ENCODE measurements around the gene CLIC4. TPM values are rescaled to one million over a fixed set of nuclear protein-coding genes. Genes with fewer than 3 reads are reported as not detected.

The CLIC4 gene
- total and polyA plus RNA-seq, 10 of the 15 experiments (the other 5 are each of a cell fraction or from before 2014, with no cell fraction given): 20.4 to 107 (median 69.6) TPM

- H3K9me3 ChIP-seq (replicated peaks; ENCODE audit: control insufficient read depth, insufficient read depth, low read length): no peaks in the 10 kb centered on the region; the same call in 2 of the 3 replicates
- CTCF ChIA-PET: interaction anchor here (0.7 to 10.6 kb wide), 6 partner anchors 9 to 350 kb away, joined by 3 to 133 read pairs (median 6); no protein-coding TSS in a partner anchor
- H3K9ac ChIP-seq (ENCODE audit: control insufficient read depth, insufficient read depth, low read length): no peak overlapping the region
- no TSS peak for BruUV-seq (replicated peaks)
- H3K4me3 ChIP-seq: no peak overlapping the region
- no peak overlapping the region for H3K4me2 ChIP-seq (ENCODE audit: control insufficient read depth, insufficient read depth)
- H2AFZ ChIP-seq (ENCODE audit: control insufficient read depth, low read depth, low read length): no peak overlapping the region
- 27% methylated on average over 5 of the region's 5 CpGs for WGBS (ENCODE audit: insufficient coverage, insufficient replicate concordance, low lambda C conversion rate, missing lambda C conversion rate)
- H3K27ac ChIP-seq (ENCODE audit: control insufficient read depth, insufficient read depth): no peak overlapping the region
- DNase-seq (ENCODE audit: low read depth, low spot score) (no peak), ATAC-seq (peak; percentile 71), FAIRE-seq (no peak)
- POLR2A ChIA-PET: interaction anchor here (0.6 to 1.7 kb wide), 4 partner anchors 9 to 68 kb away, joined by 3 to 4 read pairs (median 4); no protein-coding TSS in a partner anchor
- H3K27me3 ChIP-seq (replicated peaks in 1 of 2; ENCODE audit: control insufficient read depth in 2 of 2, insufficient read depth in 2 of 2, low read length in 1 of 2): peaks cover 0 to 3% of the 10 kb centered on the region in 2 experiments; a peak in 1 of 4 replicates
- no peaks in the 10 kb centered on the region for H4K20me1 ChIP-seq (ENCODE audit: control insufficient read depth, insufficient read depth)
- in situ Hi-C loops (cut with MboI) (no loop called here), intact Hi-C loops (cut with micrococcal nuclease; ENCODE audit: unreplicated experiment) (no loop called here)
- no peaks in the 10 kb centered on the region for H3K79me2 ChIP-seq (ENCODE audit: control insufficient read depth, insufficient read depth, low read length)
- RAD21 ChIA-PET (ENCODE audit: unreplicated experiment): interaction anchor here (0.9 to 2.8 kb wide), 3 partner anchors 43 to 244 kb away, joined by 3 to 7 read pairs (median 6); no protein-coding TSS in a partner anchor
- SMC1A ChIA-PET (ENCODE audit: uncharacterized antibody, unreplicated experiment): interaction anchor here (0.6 to 1.9 kb wide), 6 partner anchors 8 to 185 kb away, joined by 3 to 8 read pairs (median 4); no protein-coding TSS in a partner anchor
- H3K36me3 ChIP-seq (ENCODE audit: control insufficient read depth in 2 of 2, insufficient read depth in 2 of 2, low read length in 1 of 2): no peaks in the 10 kb centered on the region
- H3K4me1 ChIP-seq (ENCODE audit: control insufficient read depth, insufficient read depth, low read length): no peaks in the 10 kb centered on the region
- TF ChIP-seq CREB1 (IDR thresholded peaks at IDR 0.05; ENCODE audit: low read depth) (no peak), TARDBP (IDR thresholded peaks at IDR 0.05; ENCODE audit: borderline replicate concordance) (no peak), ZNF622 (IDR thresholded peaks at IDR 0.05) (no peak), RBBP5 (conservative IDR thresholded peaks at IDR 0.05) (no peak), CTCF (IDR thresholded peaks at IDR 0.05 in 2 of 3, conservative IDR thresholded peaks at IDR 0.05 in 1 of 3; ENCODE audit: control insufficient read depth in 2 of 3, extremely low read depth in 1 of 3, insufficient read depth in 1 of 3, low read depth in 3 of 3, low read length in 3 of 3) (no peak), E2F8 (IDR thresholded peaks at IDR 0.05; ENCODE audit: low read depth, partially characterized antibody) (no peak), ASH2L (IDR thresholded peaks at IDR 0.05; ENCODE audit: borderline replicate concordance, low read depth) (no peak), MTA3 (IDR thresholded peaks at IDR 0.05; ENCODE audit: borderline replicate concordance, low read length) (no peak), PKNOX1 (IDR thresholded peaks at IDR 0.05) (0 out of 2 replicates have a peak, but pooled peaks have one; percentile 25), ZNF384 (IDR thresholded peaks at IDR 0.05; ENCODE audit: borderline replicate concordance, low read depth, low read length) (no peak), ZSCAN29 (IDR thresholded peaks at IDR 0.05) (no peak), YY1 (IDR thresholded peaks at IDR 0.05; ENCODE audit: low read depth, low read length) (peak; percentile 45; the same call in 1 of the 2 replicates), MYB (IDR thresholded peaks at IDR 0.05; ENCODE audit: borderline replicate concordance, low read depth, low read length) (no peak), MLLT1 (IDR thresholded peaks at IDR 0.05) (no peak), RUNX3 (IDR thresholded peaks at IDR 0.05; ENCODE audit: low read length) (peak; percentile 40), E2F4 (IDR thresholded peaks at IDR 0.05; ENCODE audit: low read depth, low read length) (no peak)
These were observed 110.2 kb downstream of the CLIC4 start for GRCh38 chr1:24855474-24855873.
